ENCODE measurements around the gene APOBEC2. TPM values are rescaled to one million over a fixed set of nuclear protein-coding genes. Genes with fewer than 3 reads are reported as not detected.

The APOBEC2 gene
- total RNA-seq, 1 experiment from 2014 or later: 4.8 TPM

GRCh38 chr6:41071501-41071922 lies 18.5 kb downstream of the APOBEC2 start:
- TF ChIP-seq, protein P1, sequence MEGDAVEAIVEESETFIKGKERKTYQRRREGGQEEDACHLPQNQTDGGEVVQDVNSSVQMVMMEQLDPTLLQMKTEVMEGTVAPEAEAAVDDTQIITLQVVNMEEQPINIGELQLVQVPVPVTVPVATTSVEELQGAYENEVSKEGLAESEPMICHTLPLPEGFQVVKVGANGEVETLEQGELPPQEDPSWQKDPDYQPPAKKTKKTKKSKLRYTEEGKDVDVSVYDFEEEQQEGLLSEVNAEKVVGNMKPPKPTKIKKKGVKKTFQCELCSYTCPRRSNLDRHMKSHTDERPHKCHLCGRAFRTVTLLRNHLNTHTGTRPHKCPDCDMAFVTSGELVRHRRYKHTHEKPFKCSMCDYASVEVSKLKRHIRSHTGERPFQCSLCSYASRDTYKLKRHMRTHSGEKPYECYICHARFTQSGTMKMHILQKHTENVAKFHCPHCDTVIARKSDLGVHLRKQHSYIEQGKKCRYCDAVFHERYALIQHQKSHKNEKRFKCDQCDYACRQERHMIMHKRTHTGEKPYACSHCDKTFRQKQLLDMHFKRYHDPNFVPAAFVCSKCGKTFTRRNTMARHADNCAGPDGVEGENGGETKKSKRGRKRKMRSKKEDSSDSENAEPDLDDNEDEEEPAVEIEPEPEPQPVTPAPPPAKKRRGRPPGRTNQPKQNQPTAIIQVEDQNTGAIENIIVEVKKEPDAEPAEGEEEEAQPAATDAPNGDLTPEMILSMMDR (IDR thresholded peaks at IDR 0.05; ENCODE audit: insufficient read depth in 1 of 2, low read depth in 1 of 2, low read length in 1 of 2, severe bottlenecking in 1 of 2, unreplicated experiment in 1 of 2): peak in 1 of 2 experiments; percentile 27
- Histone ChIP-seq H3K9me3 (no peaks in the 10 kb centered on the region), H3K4me3 (ENCODE audit: low read depth, low read length) (peak overlapping the region; percentile 59), H3K4me1 (peaks cover 25% of the 10 kb centered on the region), H3K27me3 (replicated peaks; ENCODE audit: control insufficient read depth, insufficient read depth, low read length) (no peaks in the 10 kb centered on the region), H3K36me3 (ENCODE audit: control insufficient read depth, insufficient read depth, low read length) (no peaks in the 10 kb centered on the region)
- ChIA-PET CTCF (no interaction called here), POLR2A (interaction anchor here (0.6 kb wide), 1 partner anchor 132 kb away, joined by 3 read pairs; no protein-coding TSS in a partner anchor)
- Mint-ChIP-seq H3K27ac (ENCODE audit: unreplicated experiment) (peak overlapping the region; percentile 78), H3K9me3 (ENCODE audit: unreplicated experiment) (no peaks in the 10 kb centered on the region), H3K4me3 (ENCODE audit: unreplicated experiment) (peak overlapping the region; percentile 92), H3K36me3 (ENCODE audit: insufficient read depth, unreplicated experiment) (peaks cover 39% of the 10 kb centered on the region), H3K4me1 (ENCODE audit: low read depth, unreplicated experiment) (peaks cover 39% of the 10 kb centered on the region), H3K27me3 (ENCODE audit: insufficient read depth, unreplicated experiment) (no peaks in the 10 kb centered on the region)
- no peak for DNase-seq
- TSS peak; percentile 51 for BruUV-seq (replicated peaks)
- intact Hi-C loops (cut with micrococcal nuclease; ENCODE audit: unreplicated experiment): loop anchor here (1.0 to 5.0 kb wide), 3 partner anchors 111 to 484 kb away; partner anchors contain the start of gene LRFN2

DNA sequence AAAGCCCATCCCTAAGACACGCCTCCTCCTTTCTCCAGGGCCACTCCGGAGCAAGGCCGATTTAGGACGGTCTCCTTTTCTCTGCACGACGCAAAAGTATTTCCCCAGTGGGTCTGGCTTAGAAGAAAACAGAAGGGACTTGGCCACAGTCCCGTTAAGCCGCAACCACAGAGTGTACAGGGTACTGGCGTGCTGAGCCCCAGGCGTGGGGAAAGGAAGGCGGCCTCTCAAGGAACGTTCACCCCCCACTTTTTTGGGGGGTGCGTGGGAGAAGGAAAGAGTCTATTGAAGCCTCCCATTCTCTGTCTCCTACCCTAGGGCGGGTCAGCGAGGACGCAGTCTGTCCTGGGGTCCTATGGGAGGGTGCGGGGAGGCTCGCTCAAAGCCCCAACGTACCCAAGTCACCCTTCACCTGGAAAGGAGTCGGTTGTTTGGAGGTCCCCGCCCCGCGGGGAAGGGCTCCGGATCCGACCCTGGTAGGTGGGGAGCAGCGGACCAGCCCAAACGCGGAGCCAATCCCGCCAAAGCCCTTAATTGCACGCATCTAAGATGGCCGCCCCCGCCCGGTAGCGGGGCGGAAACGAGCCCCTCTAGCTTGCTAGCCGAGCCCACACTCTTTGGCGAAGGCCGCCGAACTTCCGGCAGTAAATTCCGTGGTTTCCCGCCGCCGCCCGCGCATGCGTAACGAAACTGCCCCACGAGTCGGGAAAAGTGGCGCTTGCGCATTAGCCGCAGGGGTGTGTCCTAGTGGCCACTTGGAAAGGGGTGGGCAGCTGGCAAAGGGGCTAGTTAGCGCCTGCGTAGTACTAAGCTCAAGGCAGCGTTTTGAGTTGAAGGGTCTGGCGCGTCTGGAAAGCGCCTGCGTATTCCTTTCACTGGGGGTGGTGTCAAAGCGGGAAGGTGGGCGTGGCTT lies 19.2 kb downstream of the APOBEC2 start, which contains the start of gene OARD1:
Gene OARD1 (minus strand): TSS at position 434 of the 913 bp plus-strand sequence. CDS start 722 bp downstream, outside the sequence.
- peak; percentile 99 for DNase-seq
- H3K36me3 ChIP-seq (ENCODE audit: control insufficient read depth, insufficient read depth, low read length): no peaks in the 10 kb centered on the region
- peaks cover 32% of the 10 kb centered on the region for H3K4me1 Mint-ChIP-seq (ENCODE audit: low read depth, unreplicated experiment)
- peak within 1 kb of the TSS; percentile 92 for H3K4me3 Mint-ChIP-seq (ENCODE audit: unreplicated experiment)
- no peaks in the 10 kb centered on the region for H3K9me3 ChIP-seq
- peaks cover 18% of the 10 kb centered on the region for H3K4me1 ChIP-seq
- POLR2A ChIA-PET: interaction anchor here (0.6 to 1.7 kb wide), 10 partner anchors 14 to 979 kb away, joined by 3 to 16 read pairs (median 4); no protein-coding TSS in a partner anchor
- no peaks in the 10 kb centered on the region for H3K27me3 Mint-ChIP-seq (ENCODE audit: insufficient read depth, unreplicated experiment)
- H3K4me3 ChIP-seq (ENCODE audit: low read depth, low read length): peak within 1 kb of the TSS; percentile 98
- intact Hi-C loops (cut with micrococcal nuclease; ENCODE audit: unreplicated experiment): loop anchor here (1.0 to 5.0 kb wide), 4 partner anchors 31 to 485 kb away; partner anchors contain the start of gene LRFN2
- peak within 1 kb of the TSS; percentile 78 for H3K27ac Mint-ChIP-seq (ENCODE audit: unreplicated experiment)
- H3K9me3 Mint-ChIP-seq (ENCODE audit: unreplicated experiment): no peaks in the 10 kb centered on the region
- no TSS peak for BruUV-seq (replicated peaks)
- peaks cover 34% of the 10 kb centered on the region for H3K36me3 Mint-ChIP-seq (ENCODE audit: insufficient read depth, unreplicated experiment)
- CTCF ChIA-PET: interaction anchor here (0.7 to 1.2 kb wide), 9 partner anchors 13 to 178 kb away, joined by 3 to 7 read pairs (median 3); partner anchors contain the start of gene UNC5CL
- no peaks in the 10 kb centered on the region for H3K27me3 ChIP-seq (replicated peaks; ENCODE audit: control insufficient read depth, insufficient read depth, low read length)
- TF ChIP-seq, protein P1 (IDR thresholded peaks at IDR 0.05; ENCODE audit: insufficient read depth in 1 of 2, low read depth in 1 of 2, low read length in 1 of 2, severe bottlenecking in 1 of 2, unreplicated experiment in 1 of 2): no peak

GRCh38 chr6:41072836-41073202 lies 19.8 kb downstream of the APOBEC2 start, which contains the start of gene NFYA:
NFYA (plus strand) TSS chr6:41072974; CDS start chr6:41079090, 6,116 bp downstream.
- Histone ChIP-seq H3K4me1 (peaks cover 16% of the 10 kb centered on the region; the same call in 1 of the 2 replicates), H3K4me3 (ENCODE audit: low read depth, low read length) (peak within 1 kb of the TSS; percentile 98), H3K27me3 (replicated peaks; ENCODE audit: control insufficient read depth, insufficient read depth, low read length) (no peaks in the 10 kb centered on the region), H3K9me3 (no peaks in the 10 kb centered on the region), H3K36me3 (ENCODE audit: control insufficient read depth, insufficient read depth, low read length) (no peaks in the 10 kb centered on the region)
- Mint-ChIP-seq H3K36me3 (ENCODE audit: insufficient read depth, unreplicated experiment) (peaks cover 29% of the 10 kb centered on the region), H3K9me3 (ENCODE audit: unreplicated experiment) (no peaks in the 10 kb centered on the region), H3K4me1 (ENCODE audit: low read depth, unreplicated experiment) (peaks cover 29% of the 10 kb centered on the region), H3K27me3 (ENCODE audit: insufficient read depth, unreplicated experiment) (no peaks in the 10 kb centered on the region), H3K27ac (ENCODE audit: unreplicated experiment) (peak within 1 kb of the TSS; percentile 95), H3K4me3 (ENCODE audit: unreplicated experiment) (peak within 1 kb of the TSS; percentile 92)
- no TSS peak for BruUV-seq (replicated peaks)
- TF ChIP-seq, protein P1 (IDR thresholded peaks at IDR 0.05; ENCODE audit: insufficient read depth in 1 of 2, low read depth in 1 of 2, low read length in 1 of 2, severe bottlenecking in 1 of 2, unreplicated experiment in 1 of 2): no peak
- ChIA-PET POLR2A (interaction anchor here (0.6 to 1.7 kb wide), 9 partner anchors 15 to 1631 kb away, joined by 3 to 16 read pairs (median 4); no protein-coding TSS in a partner anchor), CTCF (interaction anchor here (0.6 to 1.2 kb wide), 10 partner anchors 14 to 178 kb away, joined by 3 to 7 read pairs (median 3); partner anchors contain the start of gene UNC5CL)
- DNase-seq: no peak
- intact Hi-C loops (cut with micrococcal nuclease; ENCODE audit: unreplicated experiment): loop anchor here (2.0 to 5.0 kb wide), 3 partner anchors 32 to 486 kb away; partner anchors contain the start of gene LRFN2

Data from Caco-2 (cell line).